Activated B cell treated with CpG ODN at 0.5 μM for 24 hours (primary cell): Measurements from ENCODE around the gene SHQ1. TPM values are rescaled to one million over a fixed set of nuclear protein-coding genes. Genes with fewer than 3 reads are reported as not detected.
"Not testable (repeated sequence)": the region's sequence is repeated elsewhere in the genome, so short reads cannot be mapped to it uniquely, and the experiment has no call there.

ENCODE experiments used
- ATAC-seq: fragments of 200-7000 bp; cut with Tn5 transposase; one replicate; pipeline ENCODE4 v1.10.0; 2021; ENCODE audit warnings: low read depth, mild to moderate bottlenecking, moderate library complexity
- CTCF ChIA-PET: fragments of 350-600 bp; sonication (Branson Sonifier 250); formaldehyde crosslinking; loops from one replicate; lab custom pipeline; 2021; ENCODE audit warnings: antibody characterized with exemption; lab: Charles Lee
- POLR2A ChIA-PET: fragments of 350-600 bp; sonication (Branson Sonifier 250); formaldehyde crosslinking; loops from one replicate; lab custom pipeline; 2021; ENCODE audit warnings: antibody characterized with exemption; lab: Charles Lee
- DNase-seq: peaks from one replicate; pipeline ENCODE4 v3.0.0; 2022
- H3K27ac Mint-ChIP-seq: one replicate; pipeline ENCODE4 v1.8.0; 2020; ENCODE audit warnings: mixed read lengths
- H3K27me3 Mint-ChIP-seq: one replicate; pipeline ENCODE4 v1.8.0; 2021; ENCODE audit warnings: mixed read lengths
- H3K36me3 Mint-ChIP-seq: one replicate; pipeline ENCODE4 v1.8.0; 2021; ENCODE audit warnings: low read depth, mixed read lengths
- H3K4me1 Mint-ChIP-seq: one replicate; pipeline ENCODE4 v1.8.0; 2021; ENCODE audit warnings: mixed read lengths
- H3K4me3 Mint-ChIP-seq: one replicate; pipeline ENCODE4 v1.8.0; 2020; ENCODE audit warnings: mild to moderate bottlenecking, mixed read lengths
- H3K9me3 Mint-ChIP-seq: one replicate; pipeline ENCODE4 v1.8.0; 2020; ENCODE audit warnings: mixed read lengths
- CTCF ChIP-seq: fragments of 200-600 bp; IDR thresholded peaks from one replicate; pipeline ENCODE4 v1.8.0; 2022; ENCODE audit warnings: antibody characterized with exemption, mild to moderate bottlenecking
- intact Hi-C: fragments of 100-400 bp; cut with micrococcal nuclease; formaldehyde crosslinking; loops from one replicate; pipeline ENCODE4 v1.15.1; 2024
- total RNA-seq: library from RNA; stranded (reverse); gene quantifications from 2 replicates; pipeline ENCODE4 v1.2.3, GENCODE V29; 2022

Gene SHQ1
- total RNA-seq, 1 donor from 2014 or later = 25.3 TPM

DNA sequence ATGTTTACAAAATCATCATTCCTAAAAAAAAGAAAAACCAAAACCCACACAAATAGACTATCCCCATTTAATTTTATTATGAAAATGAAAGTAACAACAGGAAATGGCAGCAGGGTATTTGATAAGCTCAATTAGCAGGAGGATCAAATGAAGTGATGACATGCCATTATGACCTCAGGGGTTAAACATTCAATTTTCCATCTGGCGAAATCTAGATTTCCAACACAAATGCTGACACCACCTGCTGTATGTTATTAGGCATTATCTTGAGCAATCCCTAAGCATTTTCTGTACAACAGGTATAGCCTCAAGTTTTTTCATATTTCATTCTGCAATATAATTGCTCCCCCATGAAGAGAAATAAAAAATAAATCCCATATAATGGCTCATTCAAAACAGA is 57.1 kb downstream of the SHQ1 start:
- ChIA-PET POLR2A (no interaction called here), CTCF (no interaction called here)
- Mint-ChIP-seq H3K9me3 (no peaks in the 10 kb centered on the region), H3K4me1 (peaks cover 7% of the 10 kb centered on the region), H3K27me3 (no peaks in the 10 kb centered on the region), H3K36me3 (peaks cover 32% of the 10 kb centered on the region), H3K27ac (no peak overlapping the region), H3K4me3 (no peak overlapping the region)
- no peak for TF ChIP-seq CTCF
- intact Hi-C loops = no loop called here
- no peak for ATAC-seq
- DNase-seq = no peak

GRCh38 chr3:72789786-72790185 is 58.5 kb downstream of the SHQ1 start:
- intact Hi-C loops = no loop called here
- ATAC-seq (no peak), DNase-seq (no peak)
- POLR2A ChIA-PET = no interaction called here
- no peak overlapping the region for H3K27ac Mint-ChIP-seq
- peaks cover 7% of the 10 kb centered on the region for H3K4me1 Mint-ChIP-seq
- no peak for TF ChIP-seq CTCF
- H3K27me3 Mint-ChIP-seq = no peaks in the 10 kb centered on the region
- no peaks in the 10 kb centered on the region for H3K9me3 Mint-ChIP-seq
- H3K36me3 Mint-ChIP-seq = peaks cover 26% of the 10 kb centered on the region
- CTCF ChIA-PET = no interaction called here
- H3K4me3 Mint-ChIP-seq = no peak overlapping the region

DNA sequence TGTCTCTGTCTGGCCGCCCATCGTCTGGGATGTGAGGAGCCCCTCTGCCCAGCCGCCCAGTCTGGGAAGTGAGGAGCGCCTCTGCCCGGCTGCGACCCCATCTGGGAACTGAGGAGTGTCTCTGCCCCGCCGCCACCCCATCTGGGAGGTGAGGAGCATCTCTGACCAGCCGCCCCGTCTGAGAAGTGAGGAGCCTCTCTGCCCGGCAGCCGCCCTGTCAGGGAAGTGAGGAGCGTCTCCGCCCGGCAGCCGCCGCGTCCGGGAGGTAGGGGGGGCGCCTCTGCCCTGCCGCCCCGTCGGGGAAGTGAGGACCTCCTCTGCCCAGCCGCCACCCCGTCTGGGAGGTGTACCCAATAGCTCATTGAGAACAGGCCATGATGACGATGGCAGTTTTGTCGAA is 60.0 kb downstream of the SHQ1 start:
- H3K4me1 Mint-ChIP-seq, DNase-seq, H3K27ac Mint-ChIP-seq, H3K9me3 Mint-ChIP-seq, H3K27me3 Mint-ChIP-seq, ATAC-seq, H3K4me3 Mint-ChIP-seq, intact Hi-C loops, POLR2A ChIA-PET, CTCF ChIA-PET: not testable (repeated sequence)
- peaks cover 29% of the 10 kb centered on the region for H3K36me3 Mint-ChIP-seq

DNA sequence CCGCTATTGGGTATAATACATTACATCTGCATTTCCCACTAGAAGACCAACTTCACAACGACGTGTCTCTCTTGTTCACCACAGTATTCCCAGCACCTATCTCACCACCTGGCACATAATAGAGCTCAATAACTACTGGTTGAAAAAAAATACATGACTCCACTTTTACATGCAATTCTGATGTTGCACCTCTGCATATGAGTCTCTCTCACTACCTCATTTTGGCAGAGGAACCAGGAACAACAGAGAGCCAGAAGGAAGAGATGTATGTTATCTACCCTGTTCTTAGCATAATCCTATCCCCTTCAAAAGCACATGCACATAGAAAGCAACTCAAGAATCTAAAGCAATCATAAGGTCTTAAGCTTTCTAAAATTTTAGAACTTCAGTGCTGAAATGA is 61.6 kb downstream of the SHQ1 start:
- ChIA-PET CTCF (no interaction called here), POLR2A (no interaction called here)
- no peak for TF ChIP-seq CTCF
- Mint-ChIP-seq H3K9me3 (no peaks in the 10 kb centered on the region), H3K4me3 (no peak overlapping the region), H3K4me1 (peaks cover 7% of the 10 kb centered on the region), H3K27ac (no peak overlapping the region), H3K27me3 (no peaks in the 10 kb centered on the region), H3K36me3 (peaks cover 19% of the 10 kb centered on the region)
- ATAC-seq = no peak
- DNase-seq = no peak
- intact Hi-C loops = no loop called here

- CTCF ChIA-PET = no interaction called here
- no peak for ATAC-seq
- no peaks in the 10 kb centered on the region for H3K27me3 Mint-ChIP-seq
- no peak for DNase-seq
- no peaks in the 10 kb centered on the region for H3K4me1 Mint-ChIP-seq
- H3K36me3 Mint-ChIP-seq = peaks cover 12% of the 10 kb centered on the region
- H3K9me3 Mint-ChIP-seq = no peaks in the 10 kb centered on the region
- TF ChIP-seq CTCF = no peak
- intact Hi-C loops = no loop called here
- POLR2A ChIA-PET = no interaction called here
- H3K27ac Mint-ChIP-seq = no peak overlapping the region
- no peak overlapping the region for H3K4me3 Mint-ChIP-seq
Observed at GRCh38 chr3:72784226-72784625, 64.0 kb downstream of the SHQ1 start.

DNA sequence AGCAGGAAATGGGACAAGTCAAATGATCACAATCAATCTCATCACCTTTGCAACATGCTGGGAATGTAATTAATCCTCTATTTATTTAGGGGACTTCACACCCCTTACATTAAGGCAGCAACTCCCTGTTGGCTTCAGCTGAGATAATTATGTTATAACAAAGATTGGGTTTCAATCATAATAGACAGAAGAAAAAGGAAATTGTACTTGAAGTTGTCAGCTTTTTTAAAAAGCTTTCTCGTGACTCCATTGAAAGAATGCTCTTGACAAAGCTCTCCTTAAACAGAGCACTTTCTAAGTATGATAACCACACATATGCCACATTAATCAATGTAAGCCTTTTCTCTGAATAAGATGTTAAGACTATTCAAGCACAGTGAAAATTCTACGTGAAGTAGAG is 65.7 kb downstream of the SHQ1 start:
- intact Hi-C loops = no loop called here
- no peak for ATAC-seq
- ChIA-PET CTCF (no interaction called here), POLR2A (interaction anchor here (0.7 kb wide), 1 partner anchor 80 kb away, joined by 8 read pairs; no protein-coding TSS in a partner anchor)
- Mint-ChIP-seq H3K4me1 (no peaks in the 10 kb centered on the region), H3K9me3 (no peaks in the 10 kb centered on the region), H3K27me3 (no peaks in the 10 kb centered on the region), H3K27ac (no peak overlapping the region), H3K36me3 (peaks cover 12% of the 10 kb centered on the region), H3K4me3 (no peak overlapping the region)
- TF ChIP-seq CTCF = no peak
- DNase-seq = no peak
